Sigmoid colon (tissue), 4 donors: ENCODE measurements around the gene SLC15A5.

Experiments used
- EP300 ChIP-seq, 4 donors: sonication (generic); formaldehyde crosslinking; IDR thresholded peaks; one replicate each; pipeline ENCODE4 v1.6.1; 2017; ENCODE audit warnings: antibody characterized with exemption in 4 of 4
- POLR2A ChIP-seq, 2 donors: fragments of 450-650 bp; IDR thresholded peaks; one replicate each; pipeline ENCODE4 v1.6.1; 2016; ENCODE audit warnings: antibody characterized with exemption in 2 of 2, mild to moderate bottlenecking in 2 of 2, moderate library complexity in 2 of 2
- POLR2AphosphoS5 ChIP-seq, 4 donors: sonication (generic); formaldehyde crosslinking; IDR thresholded peaks; one replicate each; pipeline ENCODE4 v1.6.1; 2017; ENCODE audit warnings: antibody characterized with exemption in 4 of 4

- no peak for TF ChIP-seq POLR2A (IDR thresholded peaks at IDR 0.05)
- no peak for TF ChIP-seq EP300 (IDR thresholded peaks at IDR 0.05)
- TF ChIP-seq POLR2AphosphoS5 (IDR thresholded peaks at IDR 0.05) = no peak
Measured at GRCh38 chr12:16324772-16325171, 47.3 kb upstream of the SLC15A5 start.
